Transverse colon (tissue), 4 donors: ENCODE data around the gene CHST1. TPM values are rescaled to one million over a fixed set of nuclear protein-coding genes. Genes with fewer than 3 reads are reported as not detected.

Experiments
- DNase-seq: peaks from one replicate; pipeline ENCODE4 v3.0.0-alpha.2; 2019
- H3K27ac ChIP-seq, 4 donors: fragments of 200-600 bp; sonication (generic); 2 replicates each; pipeline ENCODE4 v1.5.1; 2016 to 2018; ENCODE audit warnings: inconsistent platforms in 4 of 4
- H3K27me3 ChIP-seq: fragments of 200-600 bp; sonication (generic); 2 replicates; pipeline ENCODE4 v1.5.1; 2017; ENCODE audit warnings: inconsistent platforms
- H3K36me3 ChIP-seq, 4 donors: fragments of 200-600 bp; sonication (generic); 2 replicates each; pipeline ENCODE4 v1.5.1; 2017 to 2019; ENCODE audit warnings: inconsistent platforms in 4 of 4
- H3K4me1 ChIP-seq, 4 donors: fragments of 200-600 bp; sonication (generic); 2 replicates each; pipeline ENCODE4 v1.5.1; 2017 to 2020; ENCODE audit warnings: inconsistent platforms in 4 of 4
- H3K4me3 ChIP-seq, 4 donors: fragments of 200-600 bp; sonication (generic); 1 replicate in 1 of 4; 2 replicates in 3 of 4; pipeline versions ENCODE4 v1.5.1 to v1.6.1; 2017 to 2019; ENCODE audit warnings: inconsistent platforms in 4 of 4
- H3K9me3 ChIP-seq, 2 donors: fragments of 200-600 bp; sonication (generic); 2 replicates each; pipeline ENCODE4 v1.5.1; 2017 to 2019; ENCODE audit warnings: inconsistent platforms in 2 of 2
- EP300 ChIP-seq: sonication (generic); formaldehyde crosslinking; IDR thresholded peaks from one replicate; pipeline ENCODE4 v1.6.1; 2017; ENCODE audit warnings: antibody characterized with exemption, low read depth
- POLR2A ChIP-seq: fragments of 450-650 bp; IDR thresholded peaks from one replicate; pipeline ENCODE4 v1.6.1; 2016; ENCODE audit warnings: antibody characterized with exemption, mild to moderate bottlenecking, moderate library complexity
- POLR2AphosphoS5 ChIP-seq, 3 donors: sonication (generic); formaldehyde crosslinking; IDR thresholded peaks; one replicate each; pipeline ENCODE4 v1.6.1; 2016; ENCODE audit warnings: antibody characterized with exemption in 3 of 3
- WGBS, 2 donors: methylation state at CpG; one replicate each; pipeline ENCODE4 v1.1.5; 2018; ENCODE audit warnings: low coverage in 1 of 2; 5-methylcytosine and 5-hydroxymethylcytosine counted together
- in situ Hi-C, 4 donors: fragments of 200-750 bp; cut with MboI; loops; one replicate each; pipeline versions ENCODE4 v1.15.0 to v1.15.1; 2017; ENCODE audit warnings: low sequenced_read_pairs in 3 of 4, low pct_ligation_motif_present in 1 of 4, low pct_unique_long_range_greater_than_20kb in 1 of 4
- intact Hi-C: fragments of 100-400 bp; cut with DNase I; formaldehyde crosslinking; loops from one replicate; pipeline ENCODE4 v1.15.1; 2023; ENCODE audit warnings: low total_unique reads
- total RNA-seq, 4 donors: library from RNA; depleted of rRNA; stranded (reverse); fragments of >200 nt; gene quantifications; one replicate each; pipeline ENCODE4 v1.1.0, GENCODE V29; 2016
- TF ChIP-seq, protein P1 (sequence below), 5 experiments: fragments of 200-600 bp in 3 of 5; fragments of 450-650 bp in 2 of 5; sonication (generic) in 3 of 5; IDR thresholded peaks; 1 replicate in 2 of 5; 2 replicates in 3 of 5; pipeline ENCODE4 v1.5.1; 2016 to 2017; ENCODE audit warnings: antibody characterized with exemption in 5 of 5, inconsistent platforms in 3 of 5, mild to moderate bottlenecking in 2 of 5, moderate library complexity in 1 of 5

The CHST1 gene
- total RNA-seq, 4 donors from 2014 or later = 0.27 to 1.9 (median 0.76) TPM

DNA sequence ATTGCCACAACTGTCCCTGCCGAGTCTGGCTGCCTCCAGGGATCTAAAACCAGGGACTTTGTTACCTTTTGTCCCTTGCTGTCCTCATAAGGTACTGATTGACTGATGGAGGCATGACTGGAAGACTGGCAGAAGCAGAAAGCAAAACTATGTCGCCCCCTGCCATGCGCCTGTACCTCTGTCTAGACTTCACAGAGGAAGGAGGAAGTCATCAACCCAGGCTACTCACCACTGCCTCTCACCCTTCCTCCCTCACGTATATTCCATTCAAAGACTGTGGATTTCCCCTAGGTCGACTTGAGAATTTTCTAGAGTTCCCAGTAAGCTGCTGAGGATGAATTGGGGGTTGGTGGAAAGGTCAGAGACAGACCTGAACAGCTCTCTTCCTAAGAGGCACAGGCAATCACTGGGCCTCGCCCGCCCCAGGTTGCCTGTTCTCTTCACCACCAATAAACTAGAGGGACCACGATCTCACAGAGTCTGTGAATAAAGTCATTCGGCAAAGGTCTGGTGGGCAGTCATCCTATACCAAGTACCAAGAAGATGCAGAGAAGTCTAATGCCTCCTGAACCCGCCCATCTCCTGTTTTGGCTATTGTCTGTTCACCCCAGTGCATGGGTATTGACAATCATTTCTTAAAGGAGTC, 27.5 kb upstream of the CHST1 start:
- H3K27ac ChIP-seq = no peak overlapping the region
- 69% methylated on average over 10 of the region's 10 CpGs; no CpG with 5 or more reads in 1 of the 2 donors for WGBS, 2 donors
- DNase-seq = no peak
- H3K4me3 ChIP-seq = no peak overlapping the region
- intact Hi-C loops (no loop called here), in situ Hi-C loops (no loop called here)
- H3K27me3 ChIP-seq = no peaks in the 10 kb centered on the region
- no peaks in the 10 kb centered on the region for H3K9me3 ChIP-seq
- TF ChIP-seq POLR2AphosphoS5 (IDR thresholded peaks at IDR 0.05) (no peak), POLR2A (no peak), EP300 (no peak)
- TF ChIP-seq, protein P1, sequence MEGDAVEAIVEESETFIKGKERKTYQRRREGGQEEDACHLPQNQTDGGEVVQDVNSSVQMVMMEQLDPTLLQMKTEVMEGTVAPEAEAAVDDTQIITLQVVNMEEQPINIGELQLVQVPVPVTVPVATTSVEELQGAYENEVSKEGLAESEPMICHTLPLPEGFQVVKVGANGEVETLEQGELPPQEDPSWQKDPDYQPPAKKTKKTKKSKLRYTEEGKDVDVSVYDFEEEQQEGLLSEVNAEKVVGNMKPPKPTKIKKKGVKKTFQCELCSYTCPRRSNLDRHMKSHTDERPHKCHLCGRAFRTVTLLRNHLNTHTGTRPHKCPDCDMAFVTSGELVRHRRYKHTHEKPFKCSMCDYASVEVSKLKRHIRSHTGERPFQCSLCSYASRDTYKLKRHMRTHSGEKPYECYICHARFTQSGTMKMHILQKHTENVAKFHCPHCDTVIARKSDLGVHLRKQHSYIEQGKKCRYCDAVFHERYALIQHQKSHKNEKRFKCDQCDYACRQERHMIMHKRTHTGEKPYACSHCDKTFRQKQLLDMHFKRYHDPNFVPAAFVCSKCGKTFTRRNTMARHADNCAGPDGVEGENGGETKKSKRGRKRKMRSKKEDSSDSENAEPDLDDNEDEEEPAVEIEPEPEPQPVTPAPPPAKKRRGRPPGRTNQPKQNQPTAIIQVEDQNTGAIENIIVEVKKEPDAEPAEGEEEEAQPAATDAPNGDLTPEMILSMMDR (IDR thresholded peaks at IDR 0.05) = no peak
- H3K4me1 ChIP-seq = no peaks in the 10 kb centered on the region
- no peaks in the 10 kb centered on the region for H3K36me3 ChIP-seq

DNA sequence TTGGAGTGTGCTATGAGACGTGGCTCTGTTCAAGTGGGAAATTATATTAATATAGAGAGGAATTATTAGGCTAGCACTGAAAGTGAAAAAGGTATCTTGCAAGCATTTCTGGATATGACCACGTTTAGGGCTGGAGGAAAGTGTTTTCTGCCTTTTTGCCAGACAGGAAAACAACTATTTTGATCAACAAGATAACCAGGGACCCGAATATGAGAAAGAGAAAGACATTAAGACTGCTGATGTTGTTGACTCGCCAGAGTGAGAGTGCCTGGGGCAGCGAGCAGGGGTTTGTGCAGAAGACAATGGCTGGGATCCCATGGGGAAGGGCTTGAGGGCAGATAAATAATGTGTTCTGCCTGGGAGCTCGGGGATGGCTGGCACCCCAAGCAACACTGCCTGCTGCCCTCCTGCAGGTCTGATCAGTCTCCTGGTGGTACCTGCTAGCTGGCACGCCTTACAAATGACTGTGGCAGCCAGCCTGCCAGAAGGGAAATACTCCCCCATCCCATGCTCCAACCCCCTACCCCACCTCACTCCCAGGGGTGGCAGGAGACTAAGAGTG, 23.1 kb upstream of the CHST1 start:
- no peak for TF ChIP-seq POLR2AphosphoS5 (IDR thresholded peaks at IDR 0.05)
- no peak for TF ChIP-seq EP300
- no peak for TF ChIP-seq POLR2A
- TF ChIP-seq, protein P1 (IDR thresholded peaks at IDR 0.05) = no peak
- WGBS, 2 donors = 56% methylated on average over 3 to 7 of the region's 7 CpGs
- Histone ChIP-seq H3K27me3 (no peaks in the 10 kb centered on the region), H3K4me3 (no peak overlapping the region), H3K9me3 (no peaks in the 10 kb centered on the region), H3K27ac (no peak overlapping the region), H3K4me1 (no peaks in the 10 kb centered on the region), H3K36me3 (no peaks in the 10 kb centered on the region)
- in situ Hi-C loops = no loop called here
- intact Hi-C loops = no loop called here
- DNase-seq = no peak

DNA sequence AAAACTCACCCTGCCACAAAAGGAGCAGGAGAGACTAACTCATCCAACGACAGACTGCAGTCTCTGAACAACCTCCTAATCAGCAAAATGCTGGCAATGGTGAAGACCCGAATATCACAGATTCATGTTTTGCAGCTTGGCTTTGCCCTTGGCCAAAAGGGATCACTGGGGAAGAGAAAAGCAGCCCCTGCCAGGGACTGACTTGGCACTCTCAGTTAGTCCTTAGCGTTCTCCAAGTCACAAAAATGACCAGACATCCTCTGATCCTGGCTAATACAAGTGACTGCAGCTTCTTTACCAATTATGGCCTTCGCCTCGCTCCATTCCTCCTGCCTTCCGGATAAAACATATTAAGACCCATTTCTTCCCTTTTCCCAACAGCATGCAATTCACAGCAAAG, 22.4 kb upstream of the CHST1 start:
- Histone ChIP-seq H3K9me3 (no peaks in the 10 kb centered on the region), H3K27me3 (no peaks in the 10 kb centered on the region), H3K36me3 (no peaks in the 10 kb centered on the region), H3K4me1 (no peaks in the 10 kb centered on the region), H3K27ac (no peak overlapping the region), H3K4me3 (no peak overlapping the region)
- DNase-seq = no peak
- TF ChIP-seq, protein P1 (IDR thresholded peaks at IDR 0.05) = no peak
- TF ChIP-seq POLR2AphosphoS5 (IDR thresholded peaks at IDR 0.05) = no peak
- no peak for TF ChIP-seq POLR2A
- no peak for TF ChIP-seq EP300
- in situ Hi-C loops (no loop called here), intact Hi-C loops (no loop called here)
- 78 to 79% methylated on average over 1 to 6 of the region's 6 CpGs for WGBS, 2 donors

DNA sequence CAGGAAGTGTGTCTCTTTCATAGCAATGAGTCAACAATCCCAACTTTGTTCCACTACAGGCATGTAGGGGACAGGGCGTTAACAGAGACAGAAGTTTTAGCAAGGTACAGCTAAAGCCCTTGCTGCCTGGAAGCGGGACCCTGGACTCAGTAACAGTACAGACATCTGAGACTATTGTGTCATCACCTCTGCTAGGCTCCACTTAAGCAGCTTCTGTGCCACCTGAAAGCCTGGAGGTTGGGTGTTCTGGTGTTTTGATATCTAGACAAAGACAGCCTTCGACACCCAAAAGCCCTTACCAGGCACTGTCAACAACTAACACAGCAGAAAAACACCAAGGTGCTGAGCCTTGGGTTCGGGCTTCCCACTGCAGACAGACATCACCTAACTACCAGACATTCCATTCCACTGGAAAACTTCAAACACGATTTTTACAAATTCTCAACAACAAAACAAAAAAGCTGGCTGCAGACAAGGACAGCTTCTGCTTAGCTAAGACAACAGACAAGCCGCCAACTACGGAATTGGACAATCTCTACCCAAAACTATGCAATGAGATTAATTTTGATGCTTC, 20.6 kb upstream of the CHST1 start:
- no peak overlapping the region for H3K4me3 ChIP-seq
- H3K9me3 ChIP-seq = no peaks in the 10 kb centered on the region
- in situ Hi-C loops = no loop called here
- no peaks in the 10 kb centered on the region for H3K27me3 ChIP-seq
- DNase-seq = no peak
- H3K36me3 ChIP-seq = no peaks in the 10 kb centered on the region
- 83 to 88% methylated on average over 4 to 7 of the region's 7 CpGs for WGBS, 2 donors
- H3K27ac ChIP-seq = no peak overlapping the region
- no peaks in the 10 kb centered on the region for H3K4me1 ChIP-seq
- intact Hi-C loops = no loop called here
- TF ChIP-seq POLR2AphosphoS5 (IDR thresholded peaks at IDR 0.05) (no peak), POLR2A (no peak), EP300 (no peak)
- TF ChIP-seq, protein P1 (IDR thresholded peaks at IDR 0.05) = no peak
